OCI-LY7 (cell line): ENCODE results near the gene ABHD12. TPM values are rescaled to one million over a fixed set of nuclear protein-coding genes. Genes with fewer than 3 reads are reported as not detected.

Source experiments
- BruUV-seq: library from RNA; stranded (reverse); fragments of 400-500 nt; replicated peaks from 2 replicates; lab custom pipeline; 2021; lab: Mats Ljungman, UMichigan
- CTCF ChIA-PET: fragments of 300-600 bp; sonication (Branson Sonifier 250); formaldehyde crosslinking; loops from one replicate; lab custom pipeline; 2022; ENCODE audit warnings: antibody characterized with exemption; ENCODE audit not compliant: unreplicated experiment; lab: Charles Lee
- POLR2A ChIA-PET: fragments of 300-600 bp; sonication (Branson Sonifier 250); formaldehyde crosslinking; loops from one replicate; lab custom pipeline; 2022; ENCODE audit warnings: antibody characterized with exemption; lab: Charles Lee
- DNase-seq: peaks from one replicate; pipeline ENCODE4 v3.0.0-alpha.2; 2015; ENCODE audit warnings: low spot score
- H2AFZ ChIP-seq: fragments of 200-600 bp; sonication (generic), shearing (Covaris generic); 2 replicates; pipeline ENCODE4 v1.6.1; 2014; ENCODE audit warnings: mild to moderate bottlenecking, antibody characterized with exemption, low read length, moderate library complexity
- H3K27ac ChIP-seq: fragments of 200-600 bp; sonication (generic); 2 replicates; pipeline ENCODE4 v1.5.1; 2014; ENCODE audit warnings: mixed run types, low read depth, mild to moderate bottlenecking, moderate library complexity, low read length, inconsistent platforms; ENCODE audit not compliant: poor library complexity, severe bottlenecking
- H3K36me3 ChIP-seq: fragments of 200-600 bp; sonication (generic); 2 replicates; pipeline ENCODE4 v1.6.1; 2014; ENCODE audit warnings: mild to moderate bottlenecking, antibody characterized with exemption, low read length, moderate library complexity, mixed read lengths; ENCODE audit not compliant: insufficient read depth
- H3K4me1 ChIP-seq: fragments of 200-600 bp; sonication (generic); 2 replicates; pipeline ENCODE4 v1.5.1; 2014; ENCODE audit warnings: mild to moderate bottlenecking, low read length; ENCODE audit not compliant: insufficient read depth, poor library complexity, severe bottlenecking
- H3K4me2 ChIP-seq: fragments of 200-600 bp; sonication (generic); 2 replicates; pipeline ENCODE4 v1.6.1; 2014; ENCODE audit warnings: mild to moderate bottlenecking, low read length
- H3K4me3 ChIP-seq: fragments of 200-600 bp; sonication (generic); 2 replicates; pipeline ENCODE4 v1.5.1; 2014; ENCODE audit warnings: mild to moderate bottlenecking, low read depth, low read length; ENCODE audit not compliant: poor library complexity, severe bottlenecking
- H3K79me2 ChIP-seq: fragments of 200-600 bp; sonication (generic); 2 replicates; pipeline ENCODE4 v1.6.1; 2016; ENCODE audit warnings: low read depth, mild to moderate bottlenecking, low read length, moderate library complexity, mixed read lengths; ENCODE audit not compliant: insufficient read depth
- H3K9me2 ChIP-seq: fragments of 200-600 bp; sonication (generic); 2 replicates; pipeline ENCODE4 v1.6.1; 2016; ENCODE audit warnings: mild to moderate bottlenecking, low read length, mixed read lengths; ENCODE audit not compliant: insufficient read depth
- H3K9me3 ChIP-seq: fragments of 200-600 bp; sonication (generic); 2 replicates; pipeline ENCODE4 v1.6.1; 2014; ENCODE audit warnings: mild to moderate bottlenecking, mixed run types, low read length, mixed read lengths
- H4K20me1 ChIP-seq: fragments of 200-600 bp; sonication (generic); 2 replicates; pipeline ENCODE4 v1.6.1; 2014; ENCODE audit warnings: mild to moderate bottlenecking, antibody characterized with exemption, low read length, moderate library complexity, mixed read lengths; ENCODE audit not compliant: insufficient read depth
- CTCF ChIP-seq: fragments of 200-600 bp; sonication (generic); conservative IDR thresholded peaks from 2 replicates; pipeline ENCODE4 v1.5.1; 2014; ENCODE audit warnings: mild to moderate bottlenecking, antibody characterized with exemption, low read length, moderate library complexity, mixed read lengths
- EZH2phosphoT487 ChIP-seq: fragments of 200-600 bp; sonication (generic); IDR thresholded peaks from 2 replicates; pipeline ENCODE4 v1.6.1; 2018; ENCODE audit warnings: low read depth, borderline replicate concordance, mild to moderate bottlenecking, mixed run types, antibody characterized with exemption, low read length, moderate library complexity, mixed read lengths
- intact Hi-C: fragments of 100-400 bp; cut with micrococcal nuclease; formaldehyde crosslinking; loops from one replicate; pipeline ENCODE4 v1.10.0; 2022; ENCODE audit not compliant: unreplicated experiment
- total RNA-seq, 2 experiments: library from RNA; depleted of rRNA in 1 of 2; stranded (reverse); fragments of >200 nt in 1 of 2; shearing (Covaris generic) in 1 of 2; gene quantifications; 2 replicates each; pipeline ENCODE4 v1.2.3, GENCODE V29; 2014 to 2022

The ABHD12 gene
- total RNA-seq, 2 experiments from 2014 or later = 10.6 to 12.9 TPM

GRCh38 chr20:25376236-25376635 lies 14.4 kb downstream of the ABHD12 start:
- no peaks in the 10 kb centered on the region for H3K9me2 ChIP-seq
- no peaks in the 10 kb centered on the region for H3K79me2 ChIP-seq
- ChIA-PET POLR2A (no interaction called here), CTCF (no interaction called here)
- H2AFZ ChIP-seq = no peak overlapping the region
- intact Hi-C loops = no loop called here
- no peak overlapping the region for H3K27ac ChIP-seq
- H3K9me3 ChIP-seq = no peaks in the 10 kb centered on the region
- H3K4me2 ChIP-seq = no peak overlapping the region
- H3K36me3 ChIP-seq = no peaks in the 10 kb centered on the region
- H3K4me3 ChIP-seq = no peak overlapping the region
- no peak for DNase-seq
- TF ChIP-seq EZH2phosphoT487 (no peak), CTCF (no peak)
- no peaks in the 10 kb centered on the region for H3K4me1 ChIP-seq
- no peaks in the 10 kb centered on the region for H4K20me1 ChIP-seq
- no TSS peak for BruUV-seq

GRCh38 chr20:25374842-25375241 lies 15.8 kb downstream of the ABHD12 start:
- no peaks in the 10 kb centered on the region for H3K79me2 ChIP-seq
- no peak overlapping the region for H2AFZ ChIP-seq
- CTCF ChIA-PET = no interaction called here
- BruUV-seq = no TSS peak
- no peaks in the 10 kb centered on the region for H3K9me3 ChIP-seq
- H3K9me2 ChIP-seq = no peaks in the 10 kb centered on the region
- no peak overlapping the region for H3K4me3 ChIP-seq
- POLR2A ChIA-PET = interaction anchor here (0.7 kb wide), 1 partner anchor 56 kb away, joined by 3 read pairs; no protein-coding TSS in a partner anchor
- intact Hi-C loops = no loop called here
- no peaks in the 10 kb centered on the region for H3K4me1 ChIP-seq
- TF ChIP-seq CTCF (no peak), EZH2phosphoT487 (no peak)
- H3K27ac ChIP-seq = no peak overlapping the region
- no peaks in the 10 kb centered on the region for H4K20me1 ChIP-seq
- no peak for DNase-seq
- no peak overlapping the region for H3K4me2 ChIP-seq
- H3K36me3 ChIP-seq = no peaks in the 10 kb centered on the region

- Histone ChIP-seq H3K27ac (no peak overlapping the region), H3K9me2 (no peaks in the 10 kb centered on the region), H3K9me3 (no peaks in the 10 kb centered on the region), H3K4me3 (no peak overlapping the region), H2AFZ (no peak overlapping the region), H3K4me2 (no peak overlapping the region), H4K20me1 (no peaks in the 10 kb centered on the region), H3K4me1 (no peaks in the 10 kb centered on the region), H3K79me2 (no peaks in the 10 kb centered on the region), H3K36me3 (no peaks in the 10 kb centered on the region)
- DNase-seq = no peak
- CTCF ChIA-PET = no interaction called here
- TF ChIP-seq CTCF = no peak
- no peak for TF ChIP-seq EZH2phosphoT487
- no TSS peak for BruUV-seq
- POLR2A ChIA-PET = no interaction called here
- intact Hi-C loops = no loop called here
Measured at GRCh38 chr20:25372584-25373336, 17.9 kb downstream of the ABHD12 start.
